Activated CD4-positive, alpha-beta T cell treated with anti-CD3 and anti-CD28 coated beads, Interleukin-2, amount 10 ng/mL, durations not matched to agents 24 days and 14 days (primary cell): Measurements from ENCODE around the gene POP5. TPM values are rescaled to one million over a fixed set of nuclear protein-coding genes. Genes with fewer than 3 reads are reported as not detected.

Experiments
- total RNA-seq: library from RNA; stranded (reverse); gene quantifications from 2 replicates; pipeline ENCODE4 v1.2.3, GENCODE V29; 2022

Gene POP5
- total RNA-seq, 1 donor from 2014 or later = 74.0 TPM

Other genes starting within 250 kb of the POP5 start
- 0.33 and 0.79 TPM in 2 replicates for gene MSI1, start 212.2 kb downstream of the POP5 start, total RNA-seq
- gene COX6A1, start 143.3 kb downstream of the POP5 start, total RNA-seq = 362 and 363 TPM in 2 replicates
- 54.6 and 57.5 TPM in 2 replicates for gene TRIAP1, start 135.0 kb downstream of the POP5 start, total RNA-seq
- 34.1 and 41.0 TPM in 2 replicates for gene GATC, start 135.0 kb downstream of the POP5 start, total RNA-seq
- gene SRSF9, start 111.7 kb downstream of the POP5 start, total RNA-seq = 249 and 255 TPM in 2 replicates
- 330 and 351 TPM in 2 replicates for gene DYNLL1, start 85.3 kb downstream of the POP5 start, total RNA-seq
- 28.0 and 28.3 TPM in 2 replicates for gene COQ5, start 52.2 kb downstream of the POP5 start, total RNA-seq
- 153 and 160 TPM in 2 replicates for gene RNF10, start 47.0 kb downstream of the POP5 start, total RNA-seq
- 0.16 and 0.17 TPM in 2 replicates for gene CABP1, start 59.2 kb upstream of the POP5 start, total RNA-seq
- 131 and 149 TPM in 2 replicates for gene MLEC, start 105.7 kb upstream of the POP5 start, total RNA-seq
- gene UNC119B, start 129.1 kb upstream of the POP5 start, total RNA-seq = 25.5 and 26.2 TPM in 2 replicates
- 11.7 and 12.8 TPM in 2 replicates for gene ACADS, start 144.4 kb upstream of the POP5 start, total RNA-seq